ENCODE data around the gene TGFBR2.

The TGFBR2 gene

DNA sequence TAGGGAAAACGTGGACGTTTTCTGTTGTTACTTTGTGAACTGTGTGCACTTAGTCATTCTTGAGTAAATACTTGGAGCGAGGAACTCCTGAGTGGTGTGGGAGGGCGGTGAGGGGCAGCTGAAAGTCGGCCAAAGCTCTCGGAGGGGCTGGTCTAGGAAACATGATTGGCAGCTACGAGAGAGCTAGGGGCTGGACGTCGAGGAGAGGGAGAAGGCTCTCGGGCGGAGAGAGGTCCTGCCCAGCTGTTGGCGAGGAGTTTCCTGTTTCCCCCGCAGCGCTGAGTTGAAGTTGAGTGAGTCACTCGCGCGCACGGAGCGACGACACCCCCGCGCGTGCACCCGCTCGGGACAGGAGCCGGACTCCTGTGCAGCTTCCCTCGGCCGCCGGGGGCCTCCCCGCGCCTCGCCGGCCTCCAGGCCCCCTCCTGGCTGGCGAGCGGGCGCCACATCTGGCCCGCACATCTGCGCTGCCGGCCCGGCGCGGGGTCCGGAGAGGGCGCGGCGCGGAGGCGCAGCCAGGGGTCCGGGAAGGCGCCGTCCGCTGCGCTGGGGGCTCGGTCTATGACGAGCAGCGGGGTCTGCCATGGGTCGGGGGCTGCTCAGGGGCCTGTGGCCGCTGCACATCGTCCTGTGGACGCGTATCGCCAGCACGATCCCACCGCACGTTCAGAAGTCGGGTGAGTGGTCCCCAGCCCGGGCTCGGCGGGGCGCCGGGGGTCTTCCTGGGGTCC, at the start of gene TGFBR2:
Gene TGFBR2, plus strand, starts transcription at position 301 of the 731 bp plus-strand sequence. Its CDS starts 283 bp downstream, at position 584.
- DNase-seq (ENCODE audit: low read depth in 2 of 2) = peak; percentile 79 to 83

DNA sequence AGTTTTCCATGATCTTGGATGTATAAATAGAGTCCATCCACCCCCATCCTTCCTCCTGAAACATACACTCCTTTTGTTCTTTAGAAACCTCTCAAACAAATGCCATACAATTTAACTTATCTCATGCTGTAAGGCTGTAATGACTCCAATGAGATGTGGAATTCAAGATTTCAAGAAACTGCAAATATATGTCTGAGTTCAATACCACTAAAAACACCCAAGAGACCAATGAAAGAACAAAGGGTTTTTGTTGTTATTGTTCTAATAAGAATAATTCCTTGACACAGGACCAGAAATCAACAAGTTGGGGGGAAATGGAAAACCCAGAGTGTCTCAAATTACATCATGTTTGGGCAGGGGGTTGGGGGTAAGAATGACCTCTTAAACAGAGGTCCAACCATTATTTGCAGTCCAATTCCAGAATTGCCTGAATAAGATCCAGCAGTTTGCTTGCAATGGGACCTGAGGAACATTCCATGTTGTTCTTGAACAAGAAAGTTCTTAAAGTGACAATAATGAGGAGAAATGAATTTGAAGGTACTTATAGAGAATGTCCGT, 48.6 kb upstream of the TGFBR2 start:
- DNase-seq (ENCODE audit: low read depth in 2 of 2) = no peak

- DNase-seq (ENCODE audit: low read depth in 2 of 2) = no peak
Observed at GRCh38 chr3:30563956-30564355, 42.4 kb upstream of the TGFBR2 start.

DNA sequence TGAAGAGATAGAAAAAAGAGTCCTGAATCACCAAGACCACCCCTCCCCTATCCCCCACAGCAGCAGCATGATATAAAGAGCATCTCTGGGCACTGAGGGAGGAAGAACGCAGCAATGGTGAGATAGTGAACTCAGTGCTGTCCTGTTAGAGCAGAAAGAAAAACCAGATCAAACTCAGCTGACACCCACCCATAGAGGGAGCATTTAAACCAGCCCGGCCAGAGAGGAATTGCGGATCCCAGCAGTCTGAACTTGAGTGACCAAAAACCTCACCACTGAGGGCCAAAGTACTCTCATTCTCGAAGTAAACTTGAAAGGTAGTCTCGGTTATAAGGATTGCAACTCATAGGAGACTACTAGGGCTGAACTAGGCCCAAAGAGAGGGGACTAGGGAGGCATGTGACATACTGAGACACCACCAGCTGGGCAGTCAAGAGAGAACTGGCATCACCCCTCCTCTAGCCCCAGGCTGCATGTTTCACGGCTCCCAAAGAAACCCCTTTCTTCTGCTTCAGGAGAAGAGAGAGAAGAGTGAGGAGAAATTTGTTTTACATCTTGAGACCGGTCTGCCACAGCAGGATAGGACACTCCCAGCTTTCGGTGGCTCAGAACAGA, 39.2 kb upstream of the TGFBR2 start:
- DNase-seq (ENCODE audit: low read depth in 2 of 2) = no peak

GRCh38 chr3:30576946-30577345, 29.5 kb upstream of the TGFBR2 start:
- DNase-seq (ENCODE audit: low read depth in 2 of 2) = no peak

GRCh38 chr3:30577788-30578187, 28.6 kb upstream of the TGFBR2 start:
- no peak for DNase-seq (ENCODE audit: low read depth in 2 of 2)

DNA sequence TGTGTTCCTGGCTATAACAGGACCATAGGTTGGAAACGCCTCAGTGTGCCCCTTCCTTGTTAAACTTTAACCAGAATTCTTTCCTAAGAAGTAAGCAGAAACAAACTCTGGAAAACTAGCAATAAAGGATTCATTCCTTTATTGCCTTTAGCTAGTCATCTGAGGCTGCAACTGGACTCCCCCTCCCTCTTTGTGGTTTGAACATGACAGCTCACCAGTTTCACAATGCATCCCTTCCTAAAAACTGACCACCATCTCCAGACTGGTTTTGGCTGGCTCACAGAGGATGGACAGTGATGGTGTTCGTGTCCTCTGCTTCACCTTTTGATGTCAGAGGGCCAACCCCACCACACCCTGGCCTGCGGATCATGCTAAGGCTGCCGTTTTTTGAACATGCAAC, 27.9 kb upstream of the TGFBR2 start:
- no peak for DNase-seq (ENCODE audit: low read depth in 2 of 2)

- no peak for DNase-seq (ENCODE audit: low read depth in 2 of 2)
Observed at GRCh38 chr3:30578986-30579579, 27.3 kb upstream of the TGFBR2 start.

DNA sequence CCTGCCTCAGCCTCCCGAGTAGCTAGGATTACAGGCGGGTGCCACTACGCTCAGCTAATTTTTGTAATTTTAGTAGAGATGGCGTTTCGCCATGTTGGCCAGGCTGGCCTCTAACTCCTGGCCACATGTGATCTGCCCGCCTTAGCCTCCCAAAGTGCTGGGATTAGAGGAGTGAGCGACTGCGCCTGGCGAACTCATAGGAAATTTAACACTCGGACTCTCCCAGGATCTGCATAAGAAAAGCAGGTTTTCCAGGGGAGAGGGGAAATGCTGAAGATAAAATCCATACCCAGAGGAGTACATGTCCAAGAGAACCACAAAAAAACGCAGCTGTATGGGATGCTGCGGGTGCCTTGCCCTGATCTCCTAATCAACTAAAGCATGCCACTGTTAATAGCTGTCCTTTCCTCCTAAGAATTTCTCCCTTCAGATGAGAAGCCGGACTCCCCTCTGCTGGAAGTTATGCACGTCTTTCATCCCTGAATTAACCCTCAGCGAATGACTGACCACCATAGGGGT, 25.3 kb upstream of the TGFBR2 start:
- DNase-seq (ENCODE audit: low read depth in 2 of 2) = no peak

GRCh38 chr3:30581982-30582381, 24.4 kb upstream of the TGFBR2 start:
- no peak for DNase-seq (ENCODE audit: low read depth in 2 of 2)

GRCh38 chr3:30583973-30584372, 22.4 kb upstream of the TGFBR2 start:
- DNase-seq (ENCODE audit: low read depth in 2 of 2) = no peak

- DNase-seq (ENCODE audit: low read depth in 2 of 2) = no peak
Observed at GRCh38 chr3:30585654-30586053, 20.7 kb upstream of the TGFBR2 start.

- DNase-seq (ENCODE audit: low read depth in 2 of 2) = no peak
Observed at GRCh38 chr3:30586096-30586805, 20.1 kb upstream of the TGFBR2 start.

GRCh38 chr3:30586806-30587486, 19.5 kb upstream of the TGFBR2 start:
- DNase-seq (ENCODE audit: low read depth in 2 of 2) = no peak

DNA sequence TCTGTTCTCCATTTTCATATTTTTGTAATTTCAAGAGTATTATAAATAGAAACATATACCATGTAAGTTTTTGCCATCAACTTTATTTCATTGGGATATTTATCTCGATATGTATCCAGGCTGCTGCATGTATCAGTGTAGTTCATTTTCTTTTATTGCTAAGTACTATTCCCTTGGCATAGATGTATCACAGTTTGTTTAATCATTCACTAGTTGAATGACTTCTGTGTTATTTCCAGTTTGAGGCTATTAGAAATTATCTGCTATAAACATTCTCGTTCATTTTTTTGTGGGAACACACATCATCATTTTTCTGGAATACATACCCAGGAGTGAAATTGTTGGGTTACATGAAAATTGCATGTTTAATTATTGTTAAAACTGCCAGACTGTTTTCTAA, 18.5 kb upstream of the TGFBR2 start:
- DNase-seq (ENCODE audit: low read depth in 2 of 2) = no peak

GRCh38 chr3:30596152-30596551, 10.2 kb upstream of the TGFBR2 start:
- no peak for DNase-seq (ENCODE audit: low read depth in 2 of 2)

DNA sequence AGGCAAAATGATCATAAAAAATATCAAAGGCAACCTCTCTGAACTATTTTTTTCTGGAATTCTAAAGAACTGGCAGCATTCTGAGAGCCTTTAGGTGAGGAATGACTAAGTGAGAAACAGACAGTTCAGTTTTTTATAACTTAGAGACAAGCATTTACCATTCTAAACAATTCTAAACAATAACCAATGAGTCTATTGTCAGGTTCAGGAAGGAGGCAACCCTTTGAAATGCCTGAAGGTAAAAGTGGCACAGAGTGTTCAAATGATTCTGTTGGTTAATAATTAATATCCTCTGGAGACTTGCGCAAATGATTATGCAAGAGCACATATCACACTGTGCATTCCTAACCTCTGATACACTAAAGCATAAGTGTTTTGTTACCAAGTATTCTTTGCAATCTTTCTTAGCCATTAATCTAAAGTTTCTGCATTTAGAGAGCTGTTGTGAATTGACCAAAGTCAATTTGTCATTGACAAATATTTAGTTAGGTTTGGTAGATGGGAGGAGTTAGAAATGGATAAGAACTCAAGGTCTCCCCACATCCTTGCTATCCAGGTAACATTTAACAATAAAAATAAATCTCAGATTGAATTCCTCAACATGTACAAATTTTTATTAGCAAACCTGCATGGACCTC, 9.2 kb upstream of the TGFBR2 start:
- DNase-seq (ENCODE audit: low read depth in 2 of 2) = no peak

DNA sequence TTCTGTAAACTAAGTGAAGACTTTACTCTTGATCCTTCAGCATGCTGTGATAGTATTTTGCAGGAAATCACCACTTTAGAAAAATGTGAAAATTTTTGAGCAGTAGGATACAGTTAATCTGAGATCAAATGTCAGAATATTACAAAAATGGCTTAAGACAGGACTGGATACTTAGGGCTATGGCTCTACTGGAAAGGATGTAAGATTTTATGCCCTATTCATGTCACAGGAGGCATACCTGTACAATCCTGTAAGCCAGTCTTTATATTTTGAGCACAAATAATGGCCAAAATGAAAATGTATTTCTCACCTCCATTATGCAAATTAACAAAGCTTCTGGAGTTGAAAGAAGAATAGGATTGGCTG, 8.6 kb upstream of the TGFBR2 start:
- DNase-seq (ENCODE audit: low read depth in 2 of 2) = no peak

DNA sequence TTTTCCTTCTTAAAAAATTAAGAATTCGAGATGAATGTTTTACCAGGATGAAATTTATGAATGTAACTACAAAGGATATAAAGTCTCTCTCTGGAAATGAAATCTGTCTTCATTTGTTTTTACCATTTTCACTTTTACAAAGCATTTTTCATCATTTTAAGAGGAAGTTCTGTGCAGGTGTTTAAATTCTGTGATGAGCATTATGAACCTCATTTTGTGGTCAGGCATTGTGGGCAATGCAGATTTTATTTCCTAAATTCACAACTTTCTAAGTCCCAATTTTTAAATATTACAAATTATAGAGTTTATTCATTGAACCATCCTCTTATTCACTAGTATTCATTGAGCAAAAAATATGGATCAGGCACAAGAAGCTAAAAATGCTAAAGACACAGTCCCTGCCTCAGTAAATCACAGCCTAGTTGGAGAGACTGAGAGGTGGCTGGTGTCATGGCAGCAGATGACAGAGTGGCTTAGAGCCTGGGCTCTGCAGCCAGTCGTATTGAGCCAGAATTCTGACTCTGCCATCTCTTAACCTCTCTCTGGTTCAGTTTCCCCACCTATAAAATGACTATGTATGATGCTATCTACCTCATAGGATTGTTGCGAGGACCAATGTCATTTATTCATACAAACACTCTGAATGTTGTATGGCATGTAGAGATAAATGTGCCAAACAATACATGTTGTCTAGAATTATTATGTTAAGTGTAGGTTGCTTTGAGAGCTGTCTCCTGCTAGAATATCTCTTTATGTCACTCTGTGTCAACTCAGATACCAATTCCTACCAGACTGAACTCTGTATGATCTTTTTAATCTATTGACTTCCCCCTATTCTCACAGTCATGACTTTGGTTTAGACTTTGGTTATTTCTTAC, 7.5 kb upstream of the TGFBR2 start:
- no peak for DNase-seq (ENCODE audit: low read depth in 2 of 2)

GRCh38 chr3:30600572-30600971, 5.8 kb upstream of the TGFBR2 start:
- no peak for DNase-seq (ENCODE audit: low read depth in 2 of 2)

Data from stimulated activated CD4-positive, alpha-beta T cell treated with anti-CD3 and anti-CD28 coated beads, Interleukin-15, amount 100 ng/mL, for 48 hours (primary cell).